ENCODE results near the gene STARD13.

DNA sequence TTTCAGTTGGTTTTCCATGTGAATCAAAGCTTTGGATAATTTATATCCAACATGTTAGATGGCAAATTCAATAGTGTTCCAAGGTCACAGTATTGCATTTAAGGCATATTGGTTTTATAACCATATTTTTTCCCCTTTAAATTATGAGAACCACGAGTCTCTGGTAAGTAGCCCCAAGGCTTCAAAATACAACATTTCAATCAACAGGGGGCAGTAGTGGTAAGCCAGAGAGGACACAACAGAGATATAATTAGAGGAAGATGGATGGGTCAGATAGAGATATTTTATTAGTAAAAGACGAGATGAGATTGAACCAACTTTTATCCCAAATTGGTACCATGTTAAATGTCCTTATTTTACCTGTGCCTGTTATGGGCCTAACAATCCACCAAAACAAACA lies 216.2 kb downstream of the STARD13 start:
- TF ChIP-seq GATA2 (IDR thresholded peaks at IDR 0.05; ENCODE audit: low read depth, low read length), result no peak
- TF ChIP-seq GATA3 (IDR thresholded peaks at IDR 0.05; ENCODE audit: low read depth, low read length), result no peak
